ENCODE data around the gene TRIM9.

- TF ChIP-seq CTCF (conservative IDR thresholded peaks at IDR 0.05 in 1 of 2, IDR thresholded peaks at IDR 0.05 in 1 of 2; ENCODE audit: extremely low read depth in 1 of 2, insufficient read depth in 1 of 2, low read depth in 1 of 2, low read length in 2 of 2) (no peak), EZH2 (IDR thresholded peaks at IDR 0.05; ENCODE audit: borderline replicate concordance, low read length) (no peak)
These were observed 43.6 kb upstream of the TRIM9 start for GRCh38 chr14:51138404-51139103.

Measured in mammary epithelial cell (primary cell).